HG03097 (cell line): ENCODE results near the gene PHF20.
A peak's percentile ranks its signal among the peaks of the same experiment; 100 is the strongest.
"Not testable (repeated sequence)": the region's sequence is repeated elsewhere in the genome, so short reads cannot be mapped to it uniquely, and the experiment has no call there.

ENCODE experiments used
- ATAC-seq: cut with Tn5 transposase; IDR thresholded peaks from one replicate; pipeline ENCODE4 v1.9.1; 2021; ENCODE audit not compliant: unreplicated experiment, low FRiP score

The PHF20 gene

GRCh38 chr20:35738410-35739179 is 33.2 kb upstream of the PHF20 start:
- no peak for ATAC-seq

- ATAC-seq: no peak
Observed at GRCh38 chr20:35739294-35740163, 32.3 kb upstream of the PHF20 start.

DNA sequence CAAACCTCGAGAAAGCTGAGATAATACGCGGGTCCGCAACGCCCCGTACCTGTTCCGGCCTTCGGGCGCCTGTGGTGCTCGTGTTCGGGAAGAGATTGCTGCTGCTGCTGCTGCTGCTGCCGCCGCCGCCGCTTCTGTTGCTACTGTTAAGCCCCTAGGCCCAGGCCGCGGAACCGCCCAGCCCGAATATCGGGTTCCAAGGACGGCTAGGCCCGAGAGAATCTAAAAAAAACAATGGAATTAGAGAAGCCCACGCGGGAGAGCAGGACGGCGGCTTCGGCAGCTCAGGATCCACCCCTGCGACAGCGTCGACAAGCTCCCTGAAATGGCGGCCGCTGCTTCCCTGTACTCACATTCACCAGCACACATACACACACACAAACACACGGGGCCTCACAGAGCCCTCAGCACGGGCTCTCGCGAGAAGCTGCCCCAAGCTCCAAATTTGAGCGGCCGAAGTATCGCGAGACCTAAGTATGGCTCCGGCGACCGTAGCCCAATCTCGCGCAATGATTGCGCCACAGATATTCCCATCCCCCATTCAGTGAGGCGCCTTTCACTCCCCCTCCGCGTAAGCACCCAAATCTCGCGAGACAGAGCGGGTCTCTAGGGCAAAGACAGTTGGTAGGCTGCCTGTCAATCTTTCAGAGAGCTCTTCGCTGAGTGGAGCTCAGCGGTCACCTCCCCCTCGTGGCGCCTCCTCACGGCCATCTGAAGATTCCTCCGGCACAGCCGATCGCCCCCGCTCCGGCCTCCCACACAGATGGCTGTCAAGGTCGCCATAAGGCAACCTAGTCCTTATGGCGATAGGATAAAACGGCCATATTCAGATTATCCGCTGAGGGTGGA is 29.7 kb upstream of the PHF20 start, which contains the start of gene RBM39:
RBM39 (minus strand) TSS at position 369 of the 849 bp plus-strand sequence. CDS start 1,386 bp downstream, outside the sequence.
- ATAC-seq: peak; percentile 88

DNA sequence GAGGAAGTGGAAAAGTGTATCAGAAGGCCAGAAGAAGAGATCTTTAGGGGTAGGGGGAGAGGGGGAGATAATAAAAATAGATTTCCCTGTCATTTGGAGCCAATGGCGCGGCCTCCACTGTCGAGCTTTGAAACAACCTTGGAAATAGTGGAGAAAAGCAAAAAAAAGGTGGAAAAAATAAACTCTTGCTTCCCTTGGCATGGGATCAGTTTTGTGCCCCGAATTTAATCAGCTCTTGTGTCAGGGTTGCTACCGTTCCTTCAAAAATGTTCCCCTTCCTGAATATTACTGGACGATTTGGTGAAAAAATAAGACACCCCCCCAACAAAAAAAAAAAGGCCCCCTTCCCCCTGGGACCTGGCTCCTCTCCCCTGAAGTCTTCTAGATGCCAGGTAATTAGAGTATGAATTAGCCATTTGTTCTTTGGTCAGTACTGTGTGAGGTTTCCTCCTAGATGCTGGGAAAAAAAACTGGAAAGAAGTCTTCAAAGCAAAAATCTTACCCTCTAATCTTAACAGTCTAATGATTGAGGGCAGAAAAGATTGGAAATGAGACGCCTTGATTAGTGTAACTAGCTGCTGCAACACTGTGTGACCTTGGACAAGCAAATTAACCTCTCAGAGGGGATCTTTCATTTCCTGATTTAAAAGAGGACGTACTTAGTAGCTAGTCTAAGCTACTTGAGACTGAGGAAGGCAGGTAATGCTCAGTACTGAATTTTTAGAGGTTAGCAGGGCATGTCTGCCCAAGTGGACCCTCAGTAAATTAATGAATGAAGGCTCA is 28.9 kb upstream of the PHF20 start:
- no peak for ATAC-seq

- no peak for ATAC-seq
Observed at GRCh38 chr20:35743693-35744491, 27.9 kb upstream of the PHF20 start.

- not testable (repeated sequence) for ATAC-seq
Observed at GRCh38 chr20:35744492-35744841, 27.3 kb upstream of the PHF20 start.

- ATAC-seq: no peak
Observed at GRCh38 chr20:35750611-35751010, 21.2 kb upstream of the PHF20 start.

GRCh38 chr20:35756404-35756803 is 15.4 kb upstream of the PHF20 start:
- no peak for ATAC-seq

- no peak for ATAC-seq
Observed at GRCh38 chr20:35757098-35757705, 14.6 kb upstream of the PHF20 start.

- not testable (repeated sequence) for ATAC-seq
Observed at GRCh38 chr20:35761548-35761947, 10.3 kb upstream of the PHF20 start.

- ATAC-seq: no peak
Observed at GRCh38 chr20:35762461-35762860, 9.4 kb upstream of the PHF20 start.

DNA sequence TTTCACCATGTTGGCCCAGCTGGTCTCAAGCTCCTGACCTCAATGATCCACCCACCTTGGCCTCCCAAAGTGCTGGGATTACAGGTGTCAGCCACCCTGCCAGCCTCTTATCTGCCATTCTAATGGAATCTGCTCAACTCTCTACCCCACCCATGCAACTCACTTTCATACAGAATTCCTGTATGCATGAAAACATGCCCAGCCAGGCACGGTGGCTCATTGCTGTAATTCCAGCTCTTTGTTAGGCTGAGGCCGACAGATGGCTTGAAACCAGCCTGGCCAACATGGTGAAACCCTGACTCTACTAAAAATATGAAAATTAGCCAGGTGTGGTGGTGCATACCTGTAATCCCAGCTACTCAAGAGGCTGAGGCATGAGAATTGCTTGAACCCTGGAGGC is 6.9 kb upstream of the PHF20 start:
- not testable (repeated sequence) for ATAC-seq

DNA sequence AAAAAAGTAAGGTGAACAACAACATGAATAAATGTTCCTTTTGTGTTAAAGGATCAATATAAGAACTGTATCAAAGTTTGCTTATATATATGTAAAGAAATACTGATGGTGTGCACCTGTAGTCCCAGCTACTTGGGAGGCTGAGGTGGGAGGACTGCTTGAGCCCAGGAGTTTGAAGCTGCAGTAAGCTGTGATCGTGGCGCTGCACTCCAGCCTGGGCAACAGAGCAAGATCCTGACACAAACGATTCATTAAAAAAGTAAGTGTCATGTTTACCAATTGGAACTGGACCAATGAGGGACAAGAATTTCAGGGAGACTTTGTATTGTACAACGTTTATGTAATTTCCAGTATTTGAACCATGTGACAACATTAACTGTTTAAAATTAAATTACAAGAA is 5.0 kb upstream of the PHF20 start:
- ATAC-seq: no peak

DNA sequence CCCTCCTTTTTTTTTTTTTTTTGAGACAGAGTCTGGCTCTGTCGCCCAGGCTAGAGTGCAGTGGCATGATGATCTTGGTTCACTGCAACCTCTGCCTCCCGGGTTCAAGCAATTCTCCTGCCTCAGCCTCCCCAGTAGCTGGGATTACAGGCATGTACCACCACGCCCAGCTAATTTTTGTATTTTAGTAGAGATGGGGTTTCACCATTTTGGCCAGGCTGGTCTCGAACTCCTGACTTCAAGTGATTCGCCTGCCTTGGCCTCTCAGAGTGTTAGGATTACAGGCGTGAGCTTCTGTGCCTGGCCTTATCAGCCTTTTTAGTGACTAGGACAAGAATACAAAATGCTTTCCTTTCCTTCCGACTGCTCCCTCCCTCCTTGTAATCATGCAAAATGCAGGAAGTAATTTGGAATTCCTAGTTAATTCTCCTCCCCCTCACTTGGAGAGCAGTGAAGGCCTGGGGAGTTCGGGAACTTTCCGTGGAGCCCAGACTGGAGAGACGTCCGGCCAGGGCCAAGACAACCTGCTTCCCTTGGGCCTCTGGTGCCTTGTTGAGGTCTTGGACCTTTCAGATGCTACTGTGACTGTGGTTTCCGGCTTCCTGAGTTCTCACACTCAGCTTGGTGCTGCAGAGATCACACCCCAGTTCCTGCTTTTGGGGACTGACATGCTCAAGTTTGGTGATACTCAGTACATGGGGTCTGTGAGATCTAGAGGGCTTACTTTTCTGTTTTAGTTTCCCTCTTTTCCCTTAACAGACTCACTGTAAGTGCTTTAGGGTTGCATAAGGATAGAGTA is 3.9 kb upstream of the PHF20 start:
- ATAC-seq: peak; percentile 64

DNA sequence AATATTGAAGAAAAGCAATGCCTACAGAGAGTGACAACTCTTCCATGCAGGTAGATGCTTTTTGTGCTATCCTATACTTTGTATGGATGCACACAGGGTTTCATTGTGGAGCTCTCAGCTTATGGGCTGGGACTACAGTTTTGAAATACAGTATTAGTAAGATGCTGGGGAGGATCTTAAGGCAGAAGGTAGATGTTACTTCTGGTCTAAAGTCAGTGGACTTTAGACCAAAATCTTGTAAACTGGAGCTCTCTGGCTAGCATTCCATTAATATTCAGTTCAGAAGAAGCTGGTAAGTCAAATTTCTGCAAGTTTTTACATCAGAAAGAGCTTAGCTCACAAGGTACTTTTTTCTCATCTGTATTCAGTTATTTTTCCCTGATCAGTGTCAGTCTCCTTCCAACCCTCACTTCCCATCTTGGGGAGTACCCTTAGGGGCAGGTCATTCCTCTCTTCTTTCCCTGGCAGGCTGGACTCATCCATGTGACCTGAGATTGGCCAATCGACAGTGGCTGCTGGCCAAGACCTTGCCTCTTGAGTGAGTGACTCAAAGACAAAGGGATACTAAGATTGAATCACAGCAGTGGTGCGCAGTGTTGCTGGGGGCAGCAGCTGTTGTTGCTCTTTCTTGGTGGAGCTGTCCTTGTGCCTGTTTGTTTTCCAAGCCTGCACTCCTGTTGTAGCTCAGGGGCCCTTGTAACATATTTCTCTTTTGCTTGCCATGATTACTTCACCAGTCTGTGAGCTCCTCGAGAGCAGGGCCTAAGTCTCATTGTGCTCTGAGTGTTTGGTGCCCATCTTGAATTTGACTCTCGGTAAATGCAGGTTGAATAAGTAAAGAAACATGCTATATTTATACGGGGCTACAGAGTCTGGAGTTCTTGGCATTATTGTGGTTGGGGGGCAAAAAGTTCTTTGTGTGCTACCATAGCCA is 2.8 kb upstream of the PHF20 start:
- no peak for ATAC-seq

DNA sequence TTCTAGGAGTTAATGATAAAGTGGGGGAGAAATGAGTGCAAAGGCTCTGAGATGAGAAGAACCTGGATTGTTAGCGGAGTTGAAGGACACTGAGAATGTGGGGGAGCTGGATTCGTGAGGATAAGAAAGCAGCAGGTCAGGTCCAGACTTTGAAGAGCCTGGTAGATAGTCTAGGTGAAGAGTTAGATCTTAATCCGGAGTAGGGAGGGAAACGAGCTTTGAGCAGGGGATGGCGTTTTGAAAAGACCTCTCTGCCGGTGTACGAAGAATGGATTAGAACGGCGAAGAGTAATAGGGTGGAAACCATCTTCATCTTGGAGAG is 487 bp upstream of the PHF20 start:
- ATAC-seq: no peak

DNA sequence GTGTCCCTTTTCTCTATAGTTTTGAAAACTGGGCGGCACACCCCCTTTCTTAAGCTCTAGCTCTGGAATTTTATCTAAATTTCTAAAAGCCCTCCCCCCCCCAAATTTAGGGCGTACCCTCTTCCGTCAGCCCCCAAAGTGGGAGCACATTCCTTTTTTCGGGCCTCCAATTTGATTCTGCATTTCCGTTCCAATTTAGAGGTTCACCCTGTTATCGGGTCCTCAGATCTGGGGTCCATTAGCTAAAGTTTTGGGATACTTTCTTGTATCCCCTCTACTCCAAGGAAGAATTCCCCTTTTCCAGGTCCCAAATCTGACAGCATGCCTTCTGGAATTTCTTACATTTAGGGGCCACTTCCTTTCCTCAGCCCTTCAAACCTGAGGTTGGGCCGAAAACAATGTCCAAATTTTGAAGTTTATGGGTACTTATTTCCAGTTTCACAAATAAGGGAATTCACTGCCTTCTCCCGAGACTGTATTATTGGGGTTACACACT is 796 bp downstream of the PHF20 start:
- no peak for ATAC-seq
